ENCODE results near the gene TMEM178B.

DNA sequence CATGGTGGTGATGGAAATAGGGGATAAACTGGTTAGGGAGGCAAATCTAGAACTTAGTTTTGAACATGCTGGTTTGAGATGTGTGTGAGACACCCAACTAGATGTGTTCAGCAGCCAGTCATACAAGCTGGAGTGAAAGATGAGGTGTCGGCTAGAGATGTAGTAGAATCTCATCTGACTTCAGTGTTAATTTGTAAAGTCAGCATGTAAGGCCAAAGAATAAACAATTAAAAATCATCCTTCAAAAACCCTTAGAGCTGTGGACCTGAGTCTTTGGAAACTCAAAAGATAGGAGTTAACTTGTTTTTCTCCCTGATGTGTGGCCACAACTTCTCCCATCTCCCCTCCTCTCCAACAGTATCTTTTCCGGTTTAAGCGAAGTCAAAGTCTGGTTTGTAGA, 454.5 kb downstream of the TMEM178B start:
- TF ChIP-seq ZFX (CRISPR knock-in tag; IDR thresholded peaks at IDR 0.05) (no peak), CBX5 (IDR thresholded peaks at IDR 0.05; ENCODE audit: borderline replicate concordance, low read depth) (no peak), NCOR1 (IDR thresholded peaks at IDR 0.05) (no peak), ESRRA (IDR thresholded peaks at IDR 0.05; ENCODE audit: borderline replicate concordance, low read depth) (no peak), HDAC2 (IDR thresholded peaks at IDR 0.05) (no peak)
- TF ChIP-seq, protein P1, sequence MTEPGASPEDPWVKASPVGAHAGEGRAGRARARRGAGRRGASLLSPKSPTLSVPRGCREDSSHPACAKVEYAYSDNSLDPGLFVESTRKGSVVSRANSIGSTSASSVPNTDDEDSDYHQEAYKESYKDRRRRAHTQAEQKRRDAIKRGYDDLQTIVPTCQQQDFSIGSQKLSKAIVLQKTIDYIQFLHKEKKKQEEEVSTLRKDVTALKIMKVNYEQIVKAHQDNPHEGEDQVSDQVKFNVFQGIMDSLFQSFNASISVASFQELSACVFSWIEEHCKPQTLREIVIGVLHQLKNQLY (CRISPR knock-in tag; conservative IDR thresholded peaks at IDR 0.05), result no peak
- TF ChIP-seq, protein P2, sequence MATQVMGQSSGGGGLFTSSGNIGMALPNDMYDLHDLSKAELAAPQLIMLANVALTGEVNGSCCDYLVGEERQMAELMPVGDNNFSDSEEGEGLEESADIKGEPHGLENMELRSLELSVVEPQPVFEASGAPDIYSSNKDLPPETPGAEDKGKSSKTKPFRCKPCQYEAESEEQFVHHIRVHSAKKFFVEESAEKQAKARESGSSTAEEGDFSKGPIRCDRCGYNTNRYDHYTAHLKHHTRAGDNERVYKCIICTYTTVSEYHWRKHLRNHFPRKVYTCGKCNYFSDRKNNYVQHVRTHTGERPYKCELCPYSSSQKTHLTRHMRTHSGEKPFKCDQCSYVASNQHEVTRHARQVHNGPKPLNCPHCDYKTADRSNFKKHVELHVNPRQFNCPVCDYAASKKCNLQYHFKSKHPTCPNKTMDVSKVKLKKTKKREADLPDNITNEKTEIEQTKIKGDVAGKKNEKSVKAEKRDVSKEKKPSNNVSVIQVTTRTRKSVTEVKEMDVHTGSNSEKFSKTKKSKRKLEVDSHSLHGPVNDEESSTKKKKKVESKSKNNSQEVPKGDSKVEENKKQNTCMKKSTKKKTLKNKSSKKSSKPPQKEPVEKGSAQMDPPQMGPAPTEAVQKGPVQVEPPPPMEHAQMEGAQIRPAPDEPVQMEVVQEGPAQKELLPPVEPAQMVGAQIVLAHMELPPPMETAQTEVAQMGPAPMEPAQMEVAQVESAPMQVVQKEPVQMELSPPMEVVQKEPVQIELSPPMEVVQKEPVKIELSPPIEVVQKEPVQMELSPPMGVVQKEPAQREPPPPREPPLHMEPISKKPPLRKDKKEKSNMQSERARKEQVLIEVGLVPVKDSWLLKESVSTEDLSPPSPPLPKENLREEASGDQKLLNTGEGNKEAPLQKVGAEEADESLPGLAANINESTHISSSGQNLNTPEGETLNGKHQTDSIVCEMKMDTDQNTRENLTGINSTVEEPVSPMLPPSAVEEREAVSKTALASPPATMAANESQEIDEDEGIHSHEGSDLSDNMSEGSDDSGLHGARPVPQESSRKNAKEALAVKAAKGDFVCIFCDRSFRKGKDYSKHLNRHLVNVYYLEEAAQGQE (IDR thresholded peaks at IDR 0.05; ENCODE audit: borderline replicate concordance), result no peak
- TF ChIP-seq, protein P2 (CRISPR knock-in tag; IDR thresholded peaks at IDR 0.05; ENCODE audit: low read depth), result no peak
- TF ChIP-seq, protein P3, sequence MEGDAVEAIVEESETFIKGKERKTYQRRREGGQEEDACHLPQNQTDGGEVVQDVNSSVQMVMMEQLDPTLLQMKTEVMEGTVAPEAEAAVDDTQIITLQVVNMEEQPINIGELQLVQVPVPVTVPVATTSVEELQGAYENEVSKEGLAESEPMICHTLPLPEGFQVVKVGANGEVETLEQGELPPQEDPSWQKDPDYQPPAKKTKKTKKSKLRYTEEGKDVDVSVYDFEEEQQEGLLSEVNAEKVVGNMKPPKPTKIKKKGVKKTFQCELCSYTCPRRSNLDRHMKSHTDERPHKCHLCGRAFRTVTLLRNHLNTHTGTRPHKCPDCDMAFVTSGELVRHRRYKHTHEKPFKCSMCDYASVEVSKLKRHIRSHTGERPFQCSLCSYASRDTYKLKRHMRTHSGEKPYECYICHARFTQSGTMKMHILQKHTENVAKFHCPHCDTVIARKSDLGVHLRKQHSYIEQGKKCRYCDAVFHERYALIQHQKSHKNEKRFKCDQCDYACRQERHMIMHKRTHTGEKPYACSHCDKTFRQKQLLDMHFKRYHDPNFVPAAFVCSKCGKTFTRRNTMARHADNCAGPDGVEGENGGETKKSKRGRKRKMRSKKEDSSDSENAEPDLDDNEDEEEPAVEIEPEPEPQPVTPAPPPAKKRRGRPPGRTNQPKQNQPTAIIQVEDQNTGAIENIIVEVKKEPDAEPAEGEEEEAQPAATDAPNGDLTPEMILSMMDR (IDR thresholded peaks at IDR 0.05 in 2 of 3, conservative IDR thresholded peaks at IDR 0.05 in 1 of 3; ENCODE audit: insufficient read depth in 2 of 3, low read depth in 1 of 3, low read length in 3 of 3), result no peak
